HepG2 (cell line): Measurements from ENCODE around the gene TFAP2A. TPM values are rescaled to one million over a fixed set of nuclear protein-coding genes. Genes with fewer than 3 reads are reported as not detected.

Experiments
- ATAC-seq: fragments of 200-7000 bp; cut with Tn5 transposase; 3 replicates; pipeline ENCODE4 v1.9.1; 2020; ENCODE audit warnings: mild to moderate bottlenecking, moderate library complexity
- Bru-seq: library from RNA; stranded (reverse); fragments of 400-500 nt; gene quantifications from one replicate; lab custom pipeline; 2021; lab: Mats Ljungman, UMichigan
- BruChase-seq, 2 experiments: library from RNA; stranded (reverse); fragments of 400-500 nt; gene quantifications; one replicate each; lab custom pipeline; 2021; lab: Mats Ljungman, UMichigan
- BruUV-seq: library from RNA; stranded (reverse); fragments of 400-500 nt; replicated peaks from 2 replicates; lab custom pipeline; 2021; lab: Mats Ljungman, UMichigan
- CTCF ChIA-PET: fragments of 300-600 bp; formaldehyde crosslinking; extraction: SDS; loops from one replicate; lab custom pipeline; 2021; ENCODE audit warnings: low total read pairs, inconsistent platforms, low intra/inter-chr PET ratio; lab: Yijun Ruan, JAX
- POLR2A ChIA-PET: fragments of 350-600 bp; sonication (Branson Sonifier 250); formaldehyde crosslinking; loops from one replicate; lab custom pipeline; 2020; ENCODE audit warnings: antibody characterized with exemption, inconsistent platforms; lab: Yijun Ruan, JAX
- DNase-seq: peaks from one replicate; pipeline ENCODE4 v3.0.0-alpha.2; 2015; ENCODE audit warnings: low spot score
- FAIRE-seq: peaks from 3 replicates; lab custom pipeline; 2011; peaks lifted over from hg19 to GRCh38; lab: Jason Lieb, UNC
- H2AFZ ChIP-seq: one replicate; pipeline ENCODE4 v1.6.1; 2011; ENCODE audit warnings: low read length, inconsistent platforms
- H3K27ac ChIP-seq: fragments of 300-600 bp; 3 replicates; pipeline ENCODE4 v1.8.0; 2011; ENCODE audit warnings: mixed run types, mild to moderate bottlenecking, mixed read lengths, low read length, inconsistent platforms; ENCODE audit not compliant: insufficient read depth; ENCODE audit errors: extremely low read length
- H3K27me3 ChIP-seq, 2 experiments: fragments of 200-600 bp in 1 of 2; 2 replicates in 1 of 2; 3 replicates in 1 of 2; pipeline versions ENCODE4 v1.6.0 to v1.8.0; 2011; ENCODE audit warnings: low read length in 2 of 2, mild to moderate bottlenecking in 2 of 2, moderate library complexity in 2 of 2, inconsistent platforms in 1 of 2; ENCODE audit not compliant: insufficient read depth in 2 of 2, control insufficient read depth in 1 of 2
- H3K36me3 ChIP-seq, 2 experiments: fragments of 200-600 bp in 1 of 2; replicated peaks in 1 of 2; 2 replicates in 1 of 2; 3 replicates in 1 of 2; pipeline versions ENCODE4 v1.5.1 to v1.8.0; 2011; ENCODE audit warnings: low read length in 2 of 2, inconsistent platforms in 1 of 2; ENCODE audit not compliant: insufficient read depth in 2 of 2, control insufficient read depth in 1 of 2
- H3K4me1 ChIP-seq: 2 replicates; pipeline ENCODE4 v1.5.1; 2012; ENCODE audit warnings: low read length, inconsistent platforms; ENCODE audit not compliant: insufficient read depth
- H3K4me2 ChIP-seq: 2 replicates; pipeline ENCODE4 v1.6.0; 2011; ENCODE audit warnings: low read depth, low read length, inconsistent platforms
- H3K4me3 ChIP-seq, 3 experiments: fragments of 200-600 bp in 1 of 3; sonication (generic), shearing (Covaris generic) in 1 of 3; replicated peaks in 1 of 3; 2 replicates each; pipeline ENCODE4 v1.5.1; 2011 to 2016; ENCODE audit warnings: low read length in 3 of 3, inconsistent platforms in 2 of 3, low read depth in 2 of 3, mild to moderate bottlenecking in 2 of 3, control low read depth in 1 of 3, mixed read lengths in 1 of 3; ENCODE audit not compliant: insufficient read depth in 1 of 3
- H3K79me2 ChIP-seq: one replicate; pipeline ENCODE4 v1.6.1; 2011; ENCODE audit warnings: low read length, inconsistent platforms; ENCODE audit not compliant: insufficient read depth
- H3K9ac ChIP-seq: 2 replicates; pipeline ENCODE4 v1.6.0; 2011; ENCODE audit warnings: mild to moderate bottlenecking, low read depth, low read length, inconsistent platforms; ENCODE audit not compliant: insufficient read depth
- H3K9me3 ChIP-seq: 2 replicates; pipeline ENCODE4 v1.5.1; 2012; ENCODE audit warnings: mild to moderate bottlenecking, low read length
- H4K20me1 ChIP-seq: 2 replicates; pipeline ENCODE4 v1.6.0; 2011; ENCODE audit warnings: inconsistent platforms, mild to moderate bottlenecking, low read length, moderate library complexity; ENCODE audit not compliant: insufficient read depth
- AGO2 ChIP-seq: fragments of 200-400 bp; formaldehyde crosslinking; optimal IDR thresholded peaks from 2 replicates; pipeline ENCODE3; 2017; ENCODE audit warnings: mild to moderate bottlenecking, low read depth, low read length, moderate library complexity
- FOXC1 ChIP-seq: sonication (generic); formaldehyde crosslinking; IDR thresholded peaks from 2 replicates; pipeline ENCODE4 v1.8.0; 2022; ENCODE audit warnings: mild to moderate bottlenecking, missing genetic modification reagents, borderline replicate concordance
- PCBP1 ChIP-seq: fragments of 200-400 bp; formaldehyde crosslinking; IDR thresholded peaks from 2 replicates; pipeline ENCODE4 v1.6.1; 2017; ENCODE audit warnings: mild to moderate bottlenecking, low read depth, low read length, borderline replicate concordance
- ZNF274 ChIP-seq: sonication (generic); formaldehyde crosslinking; IDR thresholded peaks from 2 replicates; pipeline ENCODE4 v1.5.1; 2020; ENCODE audit warnings: mild to moderate bottlenecking, missing genetic modification reagents
- WGBS: methylation state at CpG from one replicate; pipeline ENCODE4 v1.1.6; 2017; ENCODE audit warnings: low lambda C conversion rate; 5-methylcytosine and 5-hydroxymethylcytosine counted together
- in situ Hi-C: cut with HindIII; loops from 2 replicates; pipeline ENCODE4 v1.10.0; 2017; ENCODE audit warnings: low pct_unique_long_range_greater_than_20kb; ENCODE audit not compliant: extremely low pct_ligation_motif_present
- intact Hi-C: fragments of 100-400 bp; cut with micrococcal nuclease; formaldehyde crosslinking; loops from one replicate; pipeline ENCODE4 v1.10.0; 2022; ENCODE audit not compliant: unreplicated experiment
- long read RNA-seq, 2 experiments: library from RNA in 1 of 2; library from polyadenylated mRNA in 1 of 2; stranded (forward) in 1 of 2; unstranded in 1 of 2; transcript quantifications; one replicate each; pipeline ENCODE4 v2.0.0, GENCODE V29; 2019 to 2022
- polyA minus RNA-seq, 3 experiments: library from RNA; depleted of rRNA, polyadenylated mRNA; stranded (reverse); fragments of >200 nt; gene quantifications; 2 replicates each; pipeline ENCODE4 v1.2.3, GENCODE V29; 2011; ENCODE audit warnings: low replicate concordance in 1 of 3
- polyA plus RNA-seq, 8 experiments: library from polyadenylated mRNA; depleted of rRNA in 3 of 8; stranded (reverse) in 7 of 8; unstranded in 1 of 8; fragments of >200 nt; fragmentation: Illumina TruSeq in 4 of 8; extraction: Trizol in 4 of 8; gene quantifications; 2 replicates each; pipeline versions ENCODE4 v1.2.1 to v1.2.3, GENCODE V29; 2011 to 2016; ENCODE audit warnings: low read depth in 4 of 8, missing spikeins in 1 of 8, mixed read lengths in 1 of 8; ENCODE audit not compliant: insufficient read depth in 1 of 8
- total RNA-seq, 5 experiments: library from RNA; depleted of rRNA; stranded (reverse); fragments of >200 nt; fragmentation: Illumina TruSeq; extraction: Trizol; gene quantifications; 2 replicates each; pipeline ENCODE4 v1.2.3, GENCODE V29; 2016; ENCODE audit warnings: low read depth in 1 of 5

TFAP2A gene
- total RNA-seq (2016; rRNA removed; fragmentation: Illumina TruSeq; extraction: Trizol) (not detected in 2 replicates), polyA plus RNA-seq (2011; rRNA removed) (not detected in 2 replicates), polyA minus RNA-seq (2011; rRNA and poly(A)+ RNA removed; ENCODE audit: low replicate concordance) (48.3 TPM in 1 of 2 replicates, not detected in the other), Bru-seq, nascent RNA (percentile 20 among the genes with signal in this experiment), BruChase-seq, experiment 1, labeled RNA remaining after a 6-hour chase (percentile 29 among the genes with signal in this experiment), BruChase-seq, experiment 2, labeled RNA remaining after a 2-hour chase (percentile 26 among the genes with signal in this experiment)
- total RNA-seq (2016; cell fraction: cytosol; rRNA removed; fragmentation: Illumina TruSeq; extraction: Trizol; ENCODE audit: low read depth) = not detected in 2 replicates
- not detected in 2 replicates for total RNA-seq (2016; cell fraction: insoluble cytoplasmic fraction; rRNA removed; fragmentation: Illumina TruSeq; extraction: Trizol)
- not detected in 2 replicates for total RNA-seq (2016; cell fraction: membrane; rRNA removed; fragmentation: Illumina TruSeq; extraction: Trizol)
- not detected in 2 replicates for total RNA-seq (2016; cell fraction: nucleus; rRNA removed; fragmentation: Illumina TruSeq; extraction: Trizol)
- polyA plus RNA-seq (2011; cell fraction: cytosol; rRNA removed) = 0.04 and 0.09 TPM in 2 replicates
- polyA plus RNA-seq (2011; cell fraction: nucleus; rRNA removed) = not detected in 2 replicates
- polyA plus RNA-seq (2012) = not detected in 2 replicates
- not detected in 2 replicates for polyA plus RNA-seq (2016; cell fraction: cytosol; fragmentation: Illumina TruSeq; extraction: Trizol; ENCODE audit: low read depth)
- not detected in 2 replicates for polyA plus RNA-seq (2016; cell fraction: insoluble cytoplasmic fraction; fragmentation: Illumina TruSeq; extraction: Trizol; ENCODE audit: low read depth)
- not detected in 2 replicates for polyA plus RNA-seq (2016; cell fraction: membrane; fragmentation: Illumina TruSeq; extraction: Trizol; ENCODE audit: low read depth)
- polyA plus RNA-seq (2016; cell fraction: nucleus; fragmentation: Illumina TruSeq; extraction: Trizol; ENCODE audit: insufficient read depth, low read depth) = not detected in 2 replicates
- 0.99 and 2.1 TPM in 2 replicates for polyA minus RNA-seq (2011; cell fraction: cytosol; rRNA and poly(A)+ RNA removed)
- polyA minus RNA-seq (2011; cell fraction: nucleus; rRNA and poly(A)+ RNA removed) = 0.25 and 1.2 TPM in 2 replicates
- long read RNA-seq, experiment 1 = 0 reads
- long read RNA-seq, experiment 2 = 0 reads

GRCh38 chr6:10414756-10415616 lies at the start of gene TFAP2A:
TSS of gene TFAP2A (minus strand) at chr6:10415074. CDS start at chr6:10414991, 83 bp downstream.
- no peak for FAIRE-seq
- in situ Hi-C loops = no loop called here
- BruUV-seq = no TSS peak

More at GRCh38 chr6:10414756-10415616, at the start of gene TFAP2A:
- H3K79me2 ChIP-seq = no peaks in the 10 kb centered on the region
- no peaks in the 10 kb centered on the region for H3K36me3 ChIP-seq
- ATAC-seq = no peak
- H3K27me3 ChIP-seq = peaks cover 18 to 92% of the 10 kb centered on the region in 2 experiments
- TF ChIP-seq PCBP1 (0 out of 2 replicates have a peak, but pooled peaks have one; percentile 67), ZNF274 (CRISPR knock-in tag) (no peak), AGO2 (no peak), FOXC1 (CRISPR knock-in tag) (no peak)
- POLR2A ChIA-PET = no interaction called here
- intact Hi-C loops = no loop called here
- no peaks in the 10 kb centered on the region for H3K9me3 ChIP-seq
- no peak within 1 kb of the TSS for H3K9ac ChIP-seq
- no peak within 1 kb of the TSS for H3K4me2 ChIP-seq
- H2AFZ ChIP-seq = no peak within 1 kb of the TSS
- CTCF ChIA-PET = no interaction called here
- WGBS = 52% methylated on average over 58 of the region's 58 CpGs
- no peak within 1 kb of the TSS for H3K27ac ChIP-seq
- no peaks in the 10 kb centered on the region; the same call in 1 of the 2 replicates for H4K20me1 ChIP-seq
- no peaks in the 10 kb centered on the region for H3K4me1 ChIP-seq
- no peak for DNase-seq
- no peak within 1 kb of the TSS for H3K4me3 ChIP-seq
